OCI-LY1 (cell line): ENCODE data around the gene MARCHF10.

ENCODE experiments used
- H2AFZ ChIP-seq: fragments of 200-600 bp; sonication (generic), shearing (Covaris generic); 2 replicates; pipeline ENCODE4 v1.6.0; 2014; ENCODE audit warnings: antibody characterized with exemption, mild to moderate bottlenecking, low read length
- H3F3A ChIP-seq: fragments of 200-600 bp; sonication (generic), shearing (Covaris generic); 2 replicates; pipeline ENCODE4 v1.6.0; 2014; ENCODE audit warnings: mild to moderate bottlenecking, antibody characterized with exemption, low read length, moderate library complexity; ENCODE audit not compliant: insufficient read depth
- H3K27ac ChIP-seq: fragments of 200-600 bp; sonication (generic); 2 replicates; pipeline ENCODE4 v1.5.1; 2014; ENCODE audit warnings: low read length, mixed run types, mild to moderate bottlenecking, low read depth; ENCODE audit not compliant: poor library complexity, severe bottlenecking
- H3K27me3 ChIP-seq: fragments of 200-600 bp; sonication (generic); 2 replicates; pipeline ENCODE4 v1.6.0; 2014; ENCODE audit warnings: antibody characterized with exemption, mild to moderate bottlenecking, low read length, moderate library complexity; ENCODE audit not compliant: insufficient read depth
- H3K36me3 ChIP-seq: fragments of 200-600 bp; sonication (generic); 2 replicates; pipeline ENCODE4 v1.6.1; 2014; ENCODE audit warnings: mild to moderate bottlenecking, antibody characterized with exemption, low read length, moderate library complexity, mixed read lengths; ENCODE audit not compliant: insufficient read depth
- H3K4me1 ChIP-seq: fragments of 200-600 bp; sonication (generic); 2 replicates; pipeline ENCODE4 v1.5.1; 2014; ENCODE audit warnings: mild to moderate bottlenecking, low read length, moderate library complexity; ENCODE audit not compliant: insufficient read depth, severe bottlenecking
- H3K4me2 ChIP-seq: fragments of 200-600 bp; sonication (generic), shearing (Covaris generic); 2 replicates; pipeline ENCODE4 v1.6.1; 2014; ENCODE audit warnings: low read length
- H3K4me3 ChIP-seq: fragments of 200-600 bp; sonication (generic); 2 replicates; pipeline ENCODE4 v1.5.1; 2014; ENCODE audit warnings: low read length, low read depth, mild to moderate bottlenecking, mixed read lengths; ENCODE audit not compliant: poor library complexity, severe bottlenecking
- H3K79me2 ChIP-seq: fragments of 200-600 bp; shearing (Covaris generic); 2 replicates; pipeline ENCODE4 v1.6.1; 2016; ENCODE audit warnings: mixed run types, low read length, mixed read lengths; ENCODE audit not compliant: insufficient read depth
- H3K9ac ChIP-seq: fragments of 200-600 bp; sonication (generic), shearing (Covaris generic); 2 replicates; pipeline ENCODE4 v1.6.1; 2014; ENCODE audit warnings: mild to moderate bottlenecking, low read length, mixed read lengths
- H3K9me2 ChIP-seq: fragments of 200-600 bp; sonication (generic), shearing (Covaris generic); 2 replicates; pipeline ENCODE4 v1.6.1; 2014; ENCODE audit warnings: low read depth, mild to moderate bottlenecking, low read length, mixed read lengths
- H3K9me3 ChIP-seq: fragments of 200-600 bp; shearing (Covaris generic); 2 replicates; pipeline ENCODE4 v1.6.1; 2014; ENCODE audit warnings: low read length, mixed read lengths
- H4K20me1 ChIP-seq: fragments of 200-600 bp; sonication (generic), shearing (Covaris generic); 2 replicates; pipeline ENCODE4 v1.6.0; 2016; ENCODE audit warnings: mild to moderate bottlenecking, low read length; ENCODE audit not compliant: insufficient read depth
- CTCF ChIP-seq: fragments of 200-600 bp; sonication (generic), shearing (Covaris generic); IDR thresholded peaks from 2 replicates; pipeline ENCODE4 v1.5.1; 2017; ENCODE audit warnings: mild to moderate bottlenecking, antibody characterized with exemption, low read length, moderate library complexity, mixed read lengths
- EZH2 ChIP-seq: fragments of 200-600 bp; sonication (generic), shearing (Covaris generic); IDR thresholded peaks from 2 replicates; pipeline ENCODE4 v1.8.0; 2017; ENCODE audit warnings: borderline replicate concordance, mixed run types, mild to moderate bottlenecking, antibody characterized with exemption, low read length, moderate library complexity, mixed read lengths

Gene MARCHF10

GRCh38 chr17:62745806-62746205, 62.3 kb downstream of the MARCHF10 start:
- Histone ChIP-seq H3K4me3 (no peak overlapping the region), H4K20me1 (no peaks in the 10 kb centered on the region), H3K4me2 (no peak overlapping the region), H3K9ac (no peak overlapping the region), H3F3A (no peaks in the 10 kb centered on the region), H3K36me3 (no peaks in the 10 kb centered on the region), H3K9me3 (no peaks in the 10 kb centered on the region), H3K27ac (no peak overlapping the region), H3K4me1 (no peaks in the 10 kb centered on the region), H3K9me2 (no peaks in the 10 kb centered on the region), H3K27me3 (peaks cover 6% of the 10 kb centered on the region), H3K79me2 (no peaks in the 10 kb centered on the region), H2AFZ (no peak overlapping the region)
- TF ChIP-seq EZH2 (no peak), CTCF (no peak)

GRCh38 chr17:62744259-62744658, 63.9 kb downstream of the MARCHF10 start:
- no peak overlapping the region for H3K4me3 ChIP-seq
- no peaks in the 10 kb centered on the region for H3K9me2 ChIP-seq
- no peaks in the 10 kb centered on the region for H3K4me1 ChIP-seq
- no peaks in the 10 kb centered on the region for H3F3A ChIP-seq
- no peak overlapping the region for H3K4me2 ChIP-seq
- no peak overlapping the region for H2AFZ ChIP-seq
- H3K36me3 ChIP-seq = no peaks in the 10 kb centered on the region
- H3K27ac ChIP-seq = no peak overlapping the region
- TF ChIP-seq CTCF = no peak
- no peak for TF ChIP-seq EZH2
- H3K9me3 ChIP-seq = no peaks in the 10 kb centered on the region
- no peak overlapping the region for H3K9ac ChIP-seq
- H3K27me3 ChIP-seq = peaks cover 9% of the 10 kb centered on the region
- H3K79me2 ChIP-seq = no peaks in the 10 kb centered on the region
- H4K20me1 ChIP-seq = no peaks in the 10 kb centered on the region

- no peak overlapping the region for H3K9ac ChIP-seq
- no peaks in the 10 kb centered on the region for H4K20me1 ChIP-seq
- no peaks in the 10 kb centered on the region for H3K79me2 ChIP-seq
- H3K4me3 ChIP-seq = no peak overlapping the region
- H2AFZ ChIP-seq = no peak overlapping the region
- H3K4me1 ChIP-seq = no peaks in the 10 kb centered on the region
- no peaks in the 10 kb centered on the region for H3F3A ChIP-seq
- H3K4me2 ChIP-seq = no peak overlapping the region
- no peaks in the 10 kb centered on the region for H3K9me3 ChIP-seq
- no peaks in the 10 kb centered on the region for H3K9me2 ChIP-seq
- no peak overlapping the region for H3K27ac ChIP-seq
- 0 out of 2 replicates have a peak, but pooled peaks cover 5% of the 10 kb centered on the region for H3K27me3 ChIP-seq
- H3K36me3 ChIP-seq = no peaks in the 10 kb centered on the region
- TF ChIP-seq CTCF = no peak
These were observed 66.8 kb downstream of the MARCHF10 start for GRCh38 chr17:62741290-62741689.
